SK-N-SH (cell line): ENCODE measurements around the gene WLS.

Experiments
- MXI1 ChIP-seq: IDR thresholded peaks from 2 replicates; pipeline ENCODE4 v1.6.1; 2012; ENCODE audit warnings: mild to moderate bottlenecking, low read depth, low read length, improper control_type of control experiment
- NRF1 ChIP-seq: IDR thresholded peaks from 2 replicates; pipeline ENCODE4 v1.6.1; 2012; ENCODE audit warnings: low read depth, mild to moderate bottlenecking, low read length
- SIN3A ChIP-seq: IDR thresholded peaks from 2 replicates; pipeline ENCODE4 v1.6.1; 2012; ENCODE audit warnings: low read depth, mild to moderate bottlenecking, low read length, moderate library complexity, borderline replicate concordance
- TAF1 ChIP-seq: IDR thresholded peaks from 2 replicates; pipeline ENCODE4 v1.6.1; 2012; ENCODE audit warnings: low read depth, mild to moderate bottlenecking, low read length, moderate library complexity, borderline replicate concordance
- TCF12 ChIP-seq: IDR thresholded peaks from 2 replicates; pipeline ENCODE4 v1.4.0; 2012
- TF ChIP-seq, protein P1 (sequence below): IDR thresholded peaks from 2 replicates; pipeline ENCODE4 v1.4.0; 2012; ENCODE audit warnings: low read depth, borderline replicate concordance
- TF ChIP-seq, protein P2 (sequence below): fragments of 200-600 bp; sonication (generic); IDR thresholded peaks from 2 replicates; pipeline ENCODE4 v1.6.1; 2017; ENCODE audit warnings: antibody characterized with exemption, mild to moderate bottlenecking, moderate library complexity
- TF ChIP-seq, protein P3 (sequence below): fragments of 150-350 bp; IDR thresholded peaks from 2 replicates; pipeline ENCODE4 v1.6.1; 2016; ENCODE audit warnings: mild to moderate bottlenecking, low read depth, low read length

DNA sequence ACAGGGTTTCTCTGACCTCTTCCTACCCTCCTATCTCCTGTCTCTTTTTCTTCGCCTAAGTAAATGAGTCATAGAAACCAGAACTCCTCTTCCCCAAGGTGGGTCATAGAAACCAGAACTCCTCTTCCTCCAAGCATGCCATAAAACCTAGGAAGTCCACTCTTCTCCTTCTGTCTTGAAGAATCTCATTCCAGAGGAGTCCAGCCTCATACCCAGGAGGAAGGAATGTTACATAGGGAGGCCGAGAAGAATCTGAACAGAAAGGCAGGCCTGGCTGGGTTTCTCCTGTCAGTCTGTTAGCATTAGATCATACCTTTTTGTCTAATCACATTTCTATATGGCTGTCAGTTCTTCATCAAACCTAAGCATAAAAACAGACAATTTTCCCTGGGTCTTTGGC lies 47.5 kb upstream of the WLS start:
- TF ChIP-seq, protein P1, sequence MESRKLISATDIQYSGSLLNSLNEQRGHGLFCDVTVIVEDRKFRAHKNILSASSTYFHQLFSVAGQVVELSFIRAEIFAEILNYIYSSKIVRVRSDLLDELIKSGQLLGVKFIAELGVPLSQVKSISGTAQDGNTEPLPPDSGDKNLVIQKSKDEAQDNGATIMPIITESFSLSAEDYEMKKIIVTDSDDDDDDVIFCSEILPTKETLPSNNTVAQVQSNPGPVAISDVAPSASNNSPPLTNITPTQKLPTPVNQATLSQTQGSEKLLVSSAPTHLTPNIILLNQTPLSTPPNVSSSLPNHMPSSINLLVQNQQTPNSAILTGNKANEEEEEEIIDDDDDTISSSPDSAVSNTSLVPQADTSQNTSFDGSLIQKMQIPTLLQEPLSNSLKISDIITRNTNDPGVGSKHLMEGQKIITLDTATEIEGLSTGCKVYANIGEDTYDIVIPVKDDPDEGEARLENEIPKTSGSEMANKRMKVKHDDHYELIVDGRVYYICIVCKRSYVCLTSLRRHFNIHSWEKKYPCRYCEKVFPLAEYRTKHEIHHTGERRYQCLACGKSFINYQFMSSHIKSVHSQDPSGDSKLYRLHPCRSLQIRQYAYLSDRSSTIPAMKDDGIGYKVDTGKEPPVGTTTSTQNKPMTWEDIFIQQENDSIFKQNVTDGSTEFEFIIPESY = no peak
- TF ChIP-seq NRF1 (no peak), TCF12 (no peak), TAF1 (no peak), MXI1 (no peak), SIN3A (no peak)
- TF ChIP-seq, protein P2, sequence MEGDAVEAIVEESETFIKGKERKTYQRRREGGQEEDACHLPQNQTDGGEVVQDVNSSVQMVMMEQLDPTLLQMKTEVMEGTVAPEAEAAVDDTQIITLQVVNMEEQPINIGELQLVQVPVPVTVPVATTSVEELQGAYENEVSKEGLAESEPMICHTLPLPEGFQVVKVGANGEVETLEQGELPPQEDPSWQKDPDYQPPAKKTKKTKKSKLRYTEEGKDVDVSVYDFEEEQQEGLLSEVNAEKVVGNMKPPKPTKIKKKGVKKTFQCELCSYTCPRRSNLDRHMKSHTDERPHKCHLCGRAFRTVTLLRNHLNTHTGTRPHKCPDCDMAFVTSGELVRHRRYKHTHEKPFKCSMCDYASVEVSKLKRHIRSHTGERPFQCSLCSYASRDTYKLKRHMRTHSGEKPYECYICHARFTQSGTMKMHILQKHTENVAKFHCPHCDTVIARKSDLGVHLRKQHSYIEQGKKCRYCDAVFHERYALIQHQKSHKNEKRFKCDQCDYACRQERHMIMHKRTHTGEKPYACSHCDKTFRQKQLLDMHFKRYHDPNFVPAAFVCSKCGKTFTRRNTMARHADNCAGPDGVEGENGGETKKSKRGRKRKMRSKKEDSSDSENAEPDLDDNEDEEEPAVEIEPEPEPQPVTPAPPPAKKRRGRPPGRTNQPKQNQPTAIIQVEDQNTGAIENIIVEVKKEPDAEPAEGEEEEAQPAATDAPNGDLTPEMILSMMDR = no peak
- TF ChIP-seq, protein P3, sequence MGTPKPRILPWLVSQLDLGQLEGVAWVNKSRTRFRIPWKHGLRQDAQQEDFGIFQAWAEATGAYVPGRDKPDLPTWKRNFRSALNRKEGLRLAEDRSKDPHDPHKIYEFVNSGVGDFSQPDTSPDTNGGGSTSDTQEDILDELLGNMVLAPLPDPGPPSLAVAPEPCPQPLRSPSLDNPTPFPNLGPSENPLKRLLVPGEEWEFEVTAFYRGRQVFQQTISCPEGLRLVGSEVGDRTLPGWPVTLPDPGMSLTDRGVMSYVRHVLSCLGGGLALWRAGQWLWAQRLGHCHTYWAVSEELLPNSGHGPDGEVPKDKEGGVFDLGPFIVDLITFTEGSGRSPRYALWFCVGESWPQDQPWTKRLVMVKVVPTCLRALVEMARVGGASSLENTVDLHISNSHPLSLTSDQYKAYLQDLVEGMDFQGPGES = no peak
